Naive thymus-derived CD4-positive, alpha-beta T cell (primary cell): ENCODE data around the gene ADAMTS15. TPM values are rescaled to one million over a fixed set of nuclear protein-coding genes. Genes with fewer than 3 reads are reported as not detected.

Experiments used
- ATAC-seq: fragments of 150-1000 bp; cut with Tn5 transposase; 2 replicates; pipeline ENCODE4 v1.10.0; 2021; ENCODE audit warnings: mild to moderate bottlenecking, moderate library complexity
- CTCF ChIA-PET: fragments of 350-600 bp; sonication (Branson Sonifier 250); formaldehyde crosslinking; loops from one replicate; lab custom pipeline; 2021; ENCODE audit warnings: antibody characterized with exemption; lab: Charles Lee
- POLR2A ChIA-PET: fragments of 350-600 bp; sonication (Branson Sonifier 250); formaldehyde crosslinking; loops from one replicate; lab custom pipeline; 2021; ENCODE audit warnings: antibody characterized with exemption, inconsistent platforms; lab: Charles Lee
- DNase-seq, 9 donors: peaks; one replicate each; pipeline versions ENCODE4 v3.0.0 to v3.0.0-alpha.2; 2020 to 2022; ENCODE audit warnings: mixed read lengths in 1 of 9
- H3K27ac ChIP-seq: one replicate; pipeline ENCODE4 v1.7.0; 2013; ENCODE audit warnings: mild to moderate bottlenecking, low read depth, low read length, moderate library complexity
- H3K27me3 ChIP-seq, 2 donors: one replicate each; pipeline ENCODE4 v1.7.0; 2013; ENCODE audit warnings: low read length in 2 of 2, mild to moderate bottlenecking in 2 of 2, moderate library complexity in 2 of 2; ENCODE audit not compliant: control insufficient read depth in 2 of 2, insufficient read depth in 2 of 2
- H3K36me3 ChIP-seq, 3 experiments: 1 replicate in 2 of 3; 2 replicates in 1 of 3; pipeline ENCODE4 v1.7.0; 2013; ENCODE audit warnings: low read length in 3 of 3, mild to moderate bottlenecking in 3 of 3, moderate library complexity in 1 of 3; ENCODE audit not compliant: insufficient read depth in 3 of 3, control insufficient read depth in 2 of 3
- H3K4me1 ChIP-seq, 2 donors: one replicate each; pipeline ENCODE4 v1.7.0; 2013; ENCODE audit warnings: low read length in 2 of 2, mild to moderate bottlenecking in 2 of 2, moderate library complexity in 1 of 2; ENCODE audit not compliant: control insufficient read depth in 2 of 2, insufficient read depth in 2 of 2
- H3K4me3 ChIP-seq: 2 replicates; pipeline ENCODE4 v1.7.0; 2013; ENCODE audit warnings: mild to moderate bottlenecking, low read length
- H3K9me3 ChIP-seq, 3 experiments: 1 replicate in 2 of 3; 2 replicates in 1 of 3; pipeline ENCODE4 v1.7.0; 2013; ENCODE audit warnings: low read length in 3 of 3; ENCODE audit not compliant: control insufficient read depth in 2 of 3
- H3K27ac Mint-ChIP-seq, 9 donors: one replicate each; pipeline ENCODE4 v1.8.0; 2020 to 2022; ENCODE audit warnings: mixed read lengths in 9 of 9, mild to moderate bottlenecking in 8 of 9, moderate library complexity in 5 of 9, inconsistent platforms in 2 of 9
- H3K27me3 Mint-ChIP-seq, 5 donors: one replicate each; pipeline ENCODE4 v1.8.0; 2021 to 2022; ENCODE audit warnings: mixed read lengths in 5 of 5, mild to moderate bottlenecking in 1 of 5
- H3K36me3 Mint-ChIP-seq, 5 donors: one replicate each; pipeline ENCODE4 v1.8.0; 2020 to 2022; ENCODE audit warnings: mixed read lengths in 5 of 5, mild to moderate bottlenecking in 3 of 5, inconsistent platforms in 1 of 5
- H3K4me1 Mint-ChIP-seq, 7 donors: one replicate each; pipeline ENCODE4 v1.8.0; 2020 to 2022; ENCODE audit warnings: mixed read lengths in 7 of 7, mild to moderate bottlenecking in 3 of 7, inconsistent platforms in 1 of 7
- H3K4me3 Mint-ChIP-seq, 10 donors: one replicate each; pipeline ENCODE4 v1.8.0; 2020 to 2022; ENCODE audit warnings: mild to moderate bottlenecking in 10 of 10, mixed read lengths in 10 of 10, moderate library complexity in 6 of 10, inconsistent platforms in 2 of 10
- H3K9me3 Mint-ChIP-seq, 11 donors: one replicate each; pipeline ENCODE4 v1.8.0; 2020 to 2022; ENCODE audit warnings: mixed read lengths in 11 of 11, mild to moderate bottlenecking in 4 of 11, inconsistent platforms in 1 of 11, moderate library complexity in 1 of 11
- intact Hi-C, 2 donors: fragments of 100-400 bp; cut with micrococcal nuclease; formaldehyde crosslinking; loops; one replicate each; pipeline ENCODE4 v1.15.1; 2023
- polyA plus RNA-seq, 2 donors: library from polyadenylated mRNA; unstranded; fragments of 300-500 nt; fragmentation: Illumina TruSeq; gene quantifications; one replicate each; pipeline ENCODE4 v1.2.3, GENCODE V29; 2021
- total RNA-seq, 6 experiments: library from RNA in 5 of 6; stranded (reverse) in 5 of 6; gene quantifications; 1 replicate in 5 of 6; 2 replicates in 1 of 6; pipeline ENCODE4 v1.2.3 and lab custom pipeline; 2021 to 2026

Gene ADAMTS15
- total and polyA plus RNA-seq, 7 experiments from 2014 or later: 0.12 TPM; not detected in 6

GRCh38 chr11:130441719-130442118, 6.7 kb upstream of the ADAMTS15 start:
- peaks cover 0 to 3% (median 0%) of the 10 kb centered on the region in 5 donors for H3K36me3 Mint-ChIP-seq
- no peak overlapping the region for H3K4me3 ChIP-seq
- H3K9me3 ChIP-seq: no peaks in the 10 kb centered on the region
- no peaks in the 10 kb centered on the region for H3K36me3 ChIP-seq
- no peak overlapping the region for H3K27ac Mint-ChIP-seq
- intact Hi-C loops: no loop called here
- H3K9me3 Mint-ChIP-seq: no peaks in the 10 kb centered on the region
- ATAC-seq (no peak), DNase-seq (no peak)
- POLR2A ChIA-PET: no interaction called here
- H3K27ac ChIP-seq: no peak overlapping the region
- peaks cover 0 to 37% (median 14%) of the 10 kb centered on the region in 5 donors for H3K27me3 Mint-ChIP-seq
- H3K27me3 ChIP-seq: no peaks in the 10 kb centered on the region
- H3K4me1 ChIP-seq: peaks cover 0 to 8% of the 10 kb centered on the region in 2 donors
- H3K4me1 Mint-ChIP-seq: peaks cover 14 to 22% (median 15%) of the 10 kb centered on the region in 7 donors
- CTCF ChIA-PET: interaction anchor here (0.9 to 1.2 kb wide), 4 partner anchors 9 to 473 kb away, joined by 3 to 7 read pairs (median 4); no protein-coding TSS in a partner anchor
- H3K4me3 Mint-ChIP-seq: no peak overlapping the region

GRCh38 chr11:130442737-130443136, 5.7 kb upstream of the ADAMTS15 start:
- no peaks in the 10 kb centered on the region for H3K9me3 ChIP-seq
- DNase-seq (no peak), ATAC-seq (no peak)
- POLR2A ChIA-PET: interaction anchor here (0.6 kb wide), 1 partner anchor 416 kb away, joined by 3 read pairs; no protein-coding TSS in a partner anchor
- Mint-ChIP-seq H3K27ac (no peak overlapping the region), H3K27me3 (peaks cover 0 to 43% (median 19%) of the 10 kb centered on the region in 5 donors), H3K4me1 (peaks cover 14 to 17% (median 15%) of the 10 kb centered on the region in 7 donors), H3K9me3 (no peaks in the 10 kb centered on the region), H3K36me3 (peaks cover 0 to 3% (median 0%) of the 10 kb centered on the region in 5 donors), H3K4me3 (no peak overlapping the region)
- H3K4me3 ChIP-seq: no peak overlapping the region
- peaks cover 0 to 8% of the 10 kb centered on the region in 2 donors for H3K4me1 ChIP-seq
- no peaks in the 10 kb centered on the region for H3K36me3 ChIP-seq
- intact Hi-C loops: no loop called here
- no peaks in the 10 kb centered on the region for H3K27me3 ChIP-seq
- no peak overlapping the region for H3K27ac ChIP-seq
- CTCF ChIA-PET: interaction anchor here (0.6 to 1.2 kb wide), 3 partner anchors 10 to 56 kb away, joined by 3 to 4 read pairs (median 4); no protein-coding TSS in a partner anchor

- no peaks in the 10 kb centered on the region for H3K9me3 ChIP-seq
- H3K4me3 ChIP-seq: no peak overlapping the region
- H3K27me3 Mint-ChIP-seq: peaks cover 8 to 63% (median 31%) of the 10 kb centered on the region in 5 donors
- ChIA-PET CTCF (interaction anchor here (2.4 kb wide), 1 partner anchor 15 kb away, joined by 8 read pairs; no protein-coding TSS in a partner anchor), POLR2A (no interaction called here)
- H3K4me1 Mint-ChIP-seq: peaks cover 0 to 11% (median 4%) of the 10 kb centered on the region in 7 donors
- H3K27ac ChIP-seq: no peak overlapping the region
- no peaks in the 10 kb centered on the region for H3K27me3 ChIP-seq
- H3K9me3 Mint-ChIP-seq: peaks cover 0 to 1% (median 0%) of the 10 kb centered on the region in 11 donors
- no peak overlapping the region for H3K27ac Mint-ChIP-seq
- no peaks in the 10 kb centered on the region for H3K36me3 Mint-ChIP-seq
- intact Hi-C loops: no loop called here
- DNase-seq: no peak
- no peak overlapping the region for H3K4me3 Mint-ChIP-seq
- no peaks in the 10 kb centered on the region for H3K36me3 ChIP-seq
- H3K4me1 ChIP-seq: no peaks in the 10 kb centered on the region
- no peak for ATAC-seq
Observed at GRCh38 chr11:130445788-130446187, 2.7 kb upstream of the ADAMTS15 start.

GRCh38 chr11:130448039-130448415, 418 bp upstream of the ADAMTS15 start:
- ChIA-PET POLR2A (no interaction called here), CTCF (interaction anchor here (0.6 kb wide), 1 partner anchor 1186 kb away, joined by 5 read pairs; no protein-coding TSS in a partner anchor)
- no peak overlapping the region for H3K27ac ChIP-seq
- no peaks in the 10 kb centered on the region for H3K27me3 ChIP-seq
- no peak overlapping the region for H3K4me3 ChIP-seq
- no peaks in the 10 kb centered on the region for H3K36me3 Mint-ChIP-seq
- intact Hi-C loops: no loop called here
- peaks cover 9 to 72% (median 36%) of the 10 kb centered on the region in 5 donors for H3K27me3 Mint-ChIP-seq
- peaks cover 0 to 1% (median 0%) of the 10 kb centered on the region in 11 donors for H3K9me3 Mint-ChIP-seq
- no peak for DNase-seq
- peaks cover 0 to 11% (median 4%) of the 10 kb centered on the region in 7 donors for H3K4me1 Mint-ChIP-seq
- H3K4me3 Mint-ChIP-seq: peak overlapping the region in 9 of 10 donors; percentile 8 to 77 (median 60)
- H3K9me3 ChIP-seq: no peaks in the 10 kb centered on the region
- no peaks in the 10 kb centered on the region for H3K4me1 ChIP-seq
- ATAC-seq: no peak
- no peaks in the 10 kb centered on the region for H3K36me3 ChIP-seq
- no peak overlapping the region for H3K27ac Mint-ChIP-seq

- peaks cover 0 to 11% (median 4%) of the 10 kb centered on the region in 7 donors for H3K4me1 Mint-ChIP-seq
- no peaks in the 10 kb centered on the region for H3K9me3 ChIP-seq
- H3K4me3 Mint-ChIP-seq: peak overlapping the region in 6 of 10 donors; percentile 31 to 74 (median 53)
- H3K36me3 Mint-ChIP-seq: no peaks in the 10 kb centered on the region
- H3K27me3 ChIP-seq: no peaks in the 10 kb centered on the region
- no peaks in the 10 kb centered on the region for H3K36me3 ChIP-seq
- no peak overlapping the region for H3K4me3 ChIP-seq
- ATAC-seq (no peak), DNase-seq (no peak)
- no peak overlapping the region for H3K27ac ChIP-seq
- intact Hi-C loops: no loop called here
- ChIA-PET POLR2A (no interaction called here), CTCF (no interaction called here)
- H3K4me1 ChIP-seq: no peaks in the 10 kb centered on the region
- H3K27ac Mint-ChIP-seq: no peak overlapping the region
- H3K27me3 Mint-ChIP-seq: peaks cover 9 to 74% (median 44%) of the 10 kb centered on the region in 5 donors
- H3K9me3 Mint-ChIP-seq: peaks cover 0 to 1% (median 0%) of the 10 kb centered on the region in 11 donors
Observed at GRCh38 chr11:130449310-130449990, 1.0 kb downstream of the ADAMTS15 start.

- H3K4me3 ChIP-seq: no peak overlapping the region
- peaks cover 0 to 1% (median 0%) of the 10 kb centered on the region in 11 donors for H3K9me3 Mint-ChIP-seq
- H3K27me3 ChIP-seq: no peaks in the 10 kb centered on the region
- intact Hi-C loops: no loop called here
- ATAC-seq: no peak
- H3K27ac ChIP-seq: no peak overlapping the region
- peak overlapping the region in 2 of 10 donors; percentile 40 to 50 for H3K4me3 Mint-ChIP-seq
- no peaks in the 10 kb centered on the region for H3K36me3 Mint-ChIP-seq
- H3K27me3 Mint-ChIP-seq: peaks cover 9 to 74% (median 39%) of the 10 kb centered on the region in 5 donors
- CTCF ChIA-PET: no interaction called here
- no peaks in the 10 kb centered on the region for H3K9me3 ChIP-seq
- no peaks in the 10 kb centered on the region for H3K4me1 ChIP-seq
- peaks cover 0 to 11% (median 4%) of the 10 kb centered on the region in 7 donors for H3K4me1 Mint-ChIP-seq
- H3K27ac Mint-ChIP-seq: no peak overlapping the region
- no peaks in the 10 kb centered on the region for H3K36me3 ChIP-seq
- POLR2A ChIA-PET: no interaction called here
- DNase-seq: no peak
Observed at GRCh38 chr11:130449996-130450769, 1.7 kb downstream of the ADAMTS15 start.
